GM12878 (cell line): Measurements from ENCODE around the gene IRF1. TPM values are rescaled to one million over a fixed set of nuclear protein-coding genes. Genes with fewer than 3 reads are reported as not detected.

Experiments used
- ATAC-seq: fragments of 200-7000 bp; cut with Tn5 transposase; 3 replicates; pipeline ENCODE4 v1.9.1; 2020; ENCODE audit warnings: mild to moderate bottlenecking, moderate library complexity
- BruUV-seq: library from RNA; stranded (reverse); fragments of 400-500 nt; replicated peaks from 2 replicates; lab custom pipeline; 2021; lab: Mats Ljungman, UMichigan
- CTCF ChIA-PET: fragments of 300-600 bp; sonication (Branson Sonifier 250); formaldehyde crosslinking; extraction: SDS; loops from one replicate; lab custom pipeline; 2021; ENCODE audit warnings: inconsistent platforms; lab: Yijun Ruan, JAX
- POLR2A ChIA-PET: fragments of 350-600 bp; formaldehyde crosslinking; extraction: SDS; loops from one replicate; lab custom pipeline; 2021; ENCODE audit warnings: inconsistent platforms; lab: Charles Lee
- RAD21 ChIA-PET: fragments of 300-600 bp; sonication (Branson Sonifier 250); formaldehyde crosslinking; loops from one replicate; lab custom pipeline; 2023; ENCODE audit warnings: antibody characterized with exemption; ENCODE audit not compliant: unreplicated experiment; lab: Charles Lee
- SMC1A ChIA-PET: fragments of 300-600 bp; sonication (Branson Sonifier 250); formaldehyde crosslinking; loops from one replicate; lab custom pipeline; 2023; ENCODE audit not compliant: unreplicated experiment, uncharacterized antibody; lab: Charles Lee
- DNase-seq: peaks from one replicate; pipeline ENCODE4 v3.0.0-alpha.2; 2011; ENCODE audit warnings: low read depth, low spot score
- FAIRE-seq: peaks from 3 replicates; lab custom pipeline; 2011; peaks lifted over from hg19 to GRCh38; lab: Jason Lieb, UNC
- H2AFZ ChIP-seq: 2 replicates; pipeline ENCODE4 v1.6.0; 2011; ENCODE audit warnings: low read depth, low read length, control low read depth; ENCODE audit not compliant: control insufficient read depth
- H3K27ac ChIP-seq: 2 replicates; pipeline ENCODE4 v1.5.1; 2011; ENCODE audit warnings: control low read depth; ENCODE audit not compliant: control insufficient read depth, insufficient read depth
- H3K27me3 ChIP-seq, 2 experiments: replicated peaks in 1 of 2; 2 replicates each; pipeline versions ENCODE4 v1.6.0 to v1.6.1; 2011; ENCODE audit warnings: low read length in 1 of 2; ENCODE audit not compliant: control insufficient read depth in 2 of 2, insufficient read depth in 2 of 2
- H3K36me3 ChIP-seq, 2 experiments: 2 replicates each; pipeline ENCODE4 v1.5.1; 2011; ENCODE audit warnings: low read length in 1 of 2; ENCODE audit not compliant: control insufficient read depth in 2 of 2, insufficient read depth in 2 of 2
- H3K4me1 ChIP-seq: 2 replicates; pipeline ENCODE4 v1.6.1; 2011; ENCODE audit warnings: mild to moderate bottlenecking, low read length, moderate library complexity, mixed read lengths; ENCODE audit not compliant: control insufficient read depth, insufficient read depth
- H3K4me2 ChIP-seq: 2 replicates; pipeline ENCODE4 v1.6.0; 2011; ENCODE audit warnings: control low read depth; ENCODE audit not compliant: control insufficient read depth, insufficient read depth
- H3K4me3 ChIP-seq: fragments of 200-600 bp; sonication (generic); 2 replicates; pipeline ENCODE4 v1.5.1; 2016
- H3K79me2 ChIP-seq: 2 replicates; pipeline ENCODE4 v1.6.0; 2011; ENCODE audit warnings: low read length; ENCODE audit not compliant: control insufficient read depth, insufficient read depth
- H3K9ac ChIP-seq: 2 replicates; pipeline ENCODE4 v1.8.0; 2011; ENCODE audit warnings: low read length, control low read depth, mixed read lengths; ENCODE audit not compliant: control insufficient read depth, insufficient read depth
- H3K9me3 ChIP-seq: replicated peaks from 3 replicates; pipeline ENCODE4 v1.5.1; 2011; ENCODE audit warnings: mild to moderate bottlenecking, low read length; ENCODE audit not compliant: control insufficient read depth, insufficient read depth
- H4K20me1 ChIP-seq: 2 replicates; pipeline ENCODE4 v1.6.0; 2011; ENCODE audit not compliant: control insufficient read depth, insufficient read depth
- ATF2 ChIP-seq: IDR thresholded peaks from 2 replicates; pipeline ENCODE4 v1.6.1; 2012; ENCODE audit warnings: low read length, inconsistent platforms
- CEBPB ChIP-seq, 2 experiments: fragments of 150-350 bp in 1 of 2; IDR thresholded peaks; 2 replicates each; pipeline ENCODE4 v1.6.1; 2012 to 2014; ENCODE audit warnings: low read depth in 2 of 2, low read length in 2 of 2, borderline replicate concordance in 1 of 2, inconsistent platforms in 1 of 2
- IRF5 ChIP-seq: fragments of 450-650 bp; IDR thresholded peaks from 2 replicates; pipeline ENCODE4 v1.6.1; 2017; ENCODE audit warnings: borderline replicate concordance
- MYB ChIP-seq: fragments of 150-350 bp; IDR thresholded peaks from 2 replicates; pipeline ENCODE4 v1.6.1; 2014; ENCODE audit warnings: mild to moderate bottlenecking, low read depth, low read length, borderline replicate concordance
- MYC ChIP-seq: IDR thresholded peaks from 2 replicates; pipeline ENCODE4 v1.6.1; 2011; ENCODE audit warnings: mild to moderate bottlenecking, low read length, moderate library complexity, inconsistent platforms; ENCODE audit not compliant: insufficient read depth, insufficient replicate concordance, insufficient read length, severe bottlenecking
- NFXL1 ChIP-seq: fragments of 450-650 bp; IDR thresholded peaks from 2 replicates; pipeline ENCODE4 v1.6.1; 2017; ENCODE audit warnings: antibody characterized with exemption, mild to moderate bottlenecking, borderline replicate concordance
- POLR2AphosphoS5 ChIP-seq: IDR thresholded peaks from 2 replicates; pipeline ENCODE4 v1.6.1; 2011; ENCODE audit warnings: mild to moderate bottlenecking, low read length, inconsistent platforms
- RAD21 ChIP-seq: IDR thresholded peaks from 2 replicates; pipeline ENCODE4 v1.6.1; 2011; ENCODE audit warnings: mild to moderate bottlenecking, low read depth, low read length, moderate library complexity; ENCODE audit not compliant: insufficient read depth
- RFX5 ChIP-seq: IDR thresholded peaks from 2 replicates; pipeline ENCODE4 v1.6.1; 2011; ENCODE audit warnings: low read depth, low read length, improper control_type of control experiment
- RUNX3 ChIP-seq: IDR thresholded peaks from 2 replicates; pipeline ENCODE4 v1.6.1; 2012; ENCODE audit warnings: low read length, inconsistent platforms
- SMARCA5 ChIP-seq: fragments of 450-650 bp; IDR thresholded peaks from 2 replicates; pipeline ENCODE4 v1.6.1; 2017; ENCODE audit warnings: mild to moderate bottlenecking
- STAT3 ChIP-seq: IDR thresholded peaks from 2 replicates; pipeline ENCODE4 v1.6.1; 2011; ENCODE audit warnings: low read depth, low read length, improper control_type of control experiment
- YBX1 ChIP-seq: fragments of 450-650 bp; IDR thresholded peaks from 2 replicates; pipeline ENCODE4 v1.6.1; 2016; ENCODE audit warnings: antibody characterized with exemption
- YY1 ChIP-seq: IDR thresholded peaks from 2 replicates; pipeline ENCODE4 v1.6.1; 2011; ENCODE audit warnings: low read depth, mild to moderate bottlenecking, low read length
- ZZZ3 ChIP-seq: IDR thresholded peaks from 2 replicates; pipeline ENCODE4 v1.6.1; 2011; ENCODE audit warnings: low read depth; ENCODE audit not compliant: control insufficient read depth, insufficient read length
- WGBS: methylation state at CpG from one replicate; pipeline ENCODE4 v1.1.6; 2016; ENCODE audit warnings: low lambda C conversion rate; ENCODE audit not compliant: insufficient replicate concordance, insufficient coverage; ENCODE audit errors: missing lambda C conversion rate; 5-methylcytosine and 5-hydroxymethylcytosine counted together
- in situ Hi-C: fragments of 300-500 bp; cut with MboI; formaldehyde crosslinking; loops from 9 replicates; pipeline ENCODE4 v1.14.3; 2018; ENCODE audit warnings: mixed read lengths
- intact Hi-C: fragments of 100-400 bp; cut with micrococcal nuclease; formaldehyde crosslinking; loops from one replicate; pipeline ENCODE4 v1.14.2; 2022; ENCODE audit not compliant: unreplicated experiment
- polyA plus RNA-seq, 11 experiments: library from polyadenylated mRNA; depleted of rRNA in 4 of 11; unstranded in 6 of 11; stranded (reverse) in 5 of 11; fragments of >200 nt; fragmentation: Nextera tagmentation in 4 of 11; fragmentation: Illumina TruSeq in 1 of 11; extraction: Ambion mirVana in 4 of 11; extraction: Trizol in 1 of 11; gene quantifications; 1 replicate in 1 of 11; 2 replicates in 10 of 11; pipeline versions ENCODE4 v1.2.1 to v1.2.3, GENCODE V29; 2011 to 2016; ENCODE audit warnings: inconsistent platforms in 2 of 11, missing spikeins in 2 of 11, low read depth in 1 of 11
- total RNA-seq, 4 experiments: library from RNA; depleted of rRNA in 3 of 4; stranded (reverse); fragments of >200 nt in 3 of 4; fragmentation: Illumina TruSeq in 1 of 4; extraction: Trizol in 1 of 4; gene quantifications; 2 replicates each; pipeline versions ENCODE4 v1.2.1 to v1.2.3, GENCODE V29; 2013 to 2021
- TF ChIP-seq, protein P1 (sequence below): fragments of 450-650 bp; IDR thresholded peaks from 2 replicates; pipeline ENCODE4 v1.6.1; 2017; ENCODE audit warnings: mild to moderate bottlenecking, low read depth, inconsistent platforms; ENCODE audit not compliant: poor library complexity, severe bottlenecking
- TF ChIP-seq, protein P2 (sequence below): IDR thresholded peaks from 2 replicates; pipeline ENCODE4 v1.6.1; 2012; ENCODE audit warnings: low read depth, low read length, improper control_type of control experiment

IRF1 gene
- total and polyA plus RNA-seq, 10 of the 15 experiments (the other 5 are each of a cell fraction or from before 2014, with no cell fraction given), result 6.9 to 68.0 (median 49.6) TPM

GRCh38 chr5:132506094-132506692 is 15.6 kb upstream of the IRF1 start:
- Histone ChIP-seq H3K27ac (no peak overlapping the region), H3K36me3 (no peaks in the 10 kb centered on the region), H3K4me2 (no peak overlapping the region; the same call in none of the 2 replicates), H3K4me3 (no peak overlapping the region), H3K9me3 (peaks cover 9% of the 10 kb centered on the region; the same call in 2 of the 3 replicates), H4K20me1 (no peaks in the 10 kb centered on the region), H3K27me3 (no peaks in the 10 kb centered on the region), H2AFZ (peak overlapping the region; percentile 62), H3K9ac (no peak overlapping the region), H3K4me1 (peaks cover 14% of the 10 kb centered on the region), H3K79me2 (no peaks in the 10 kb centered on the region)
- DNase-seq (no peak), FAIRE-seq (peak; percentile 95), ATAC-seq (peak; percentile 89)
- WGBS, result 0% methylated on average over 1 of the region's 1 CpG
- in situ Hi-C loops, result loop anchor here (10.0 kb wide), 2 partner anchors 271 to 431 kb away; partner anchors contain the start of gene CSF2
- ChIA-PET CTCF (interaction anchor here (0.6 to 13.6 kb wide), 36 partner anchors 10 to 1036 kb away, joined by 3 to 481 read pairs (median 4); partner anchors contain the start of genes IL13 and SLC22A5), SMC1A (interaction anchor here (0.7 to 13.3 kb wide), 30 partner anchors 14 to 377 kb away, joined by 3 to 340 read pairs (median 4); partner anchors contain the start of gene IRF1), POLR2A (interaction anchor here (0.8 to 3.0 kb wide), 6 partner anchors 14 to 96 kb away, joined by 3 to 11 read pairs (median 4); no protein-coding TSS in a partner anchor), RAD21 (interaction anchor here (0.5 to 12.7 kb wide), 19 partner anchors 9 to 377 kb away, joined by 3 to 279 read pairs (median 5); partner anchors contain the start of genes CCNI2, IRF1 and KIF3A)
- intact Hi-C loops, result loop anchor here (1.0 kb wide), 2 partner anchors 20 to 377 kb away; no protein-coding TSS in a partner anchor
- BruUV-seq, result no TSS peak
- 0 out of 2 replicates have a peak, but pooled peaks have one; percentile 30 for TF ChIP-seq YY1
- no peak for TF ChIP-seq MYB
- no peak for TF ChIP-seq NFXL1
- TF ChIP-seq, protein P1, sequence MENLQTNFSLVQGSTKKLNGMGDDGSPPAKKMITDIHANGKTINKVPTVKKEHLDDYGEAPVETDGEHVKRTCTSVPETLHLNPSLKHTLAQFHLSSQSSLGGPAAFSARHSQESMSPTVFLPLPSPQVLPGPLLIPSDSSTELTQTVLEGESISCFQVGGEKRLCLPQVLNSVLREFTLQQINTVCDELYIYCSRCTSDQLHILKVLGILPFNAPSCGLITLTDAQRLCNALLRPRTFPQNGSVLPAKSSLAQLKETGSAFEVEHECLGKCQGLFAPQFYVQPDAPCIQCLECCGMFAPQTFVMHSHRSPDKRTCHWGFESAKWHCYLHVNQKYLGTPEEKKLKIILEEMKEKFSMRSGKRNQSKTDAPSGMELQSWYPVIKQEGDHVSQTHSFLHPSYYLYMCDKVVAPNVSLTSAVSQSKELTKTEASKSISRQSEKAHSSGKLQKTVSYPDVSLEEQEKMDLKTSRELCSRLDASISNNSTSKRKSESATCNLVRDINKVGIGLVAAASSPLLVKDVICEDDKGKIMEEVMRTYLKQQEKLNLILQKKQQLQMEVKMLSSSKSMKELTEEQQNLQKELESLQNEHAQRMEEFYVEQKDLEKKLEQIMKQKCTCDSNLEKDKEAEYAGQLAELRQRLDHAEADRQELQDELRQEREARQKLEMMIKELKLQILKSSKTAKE, result peak; percentile 24
- no peak for TF ChIP-seq MYC
- TF ChIP-seq ATF2, result no peak
- no peak for TF ChIP-seq POLR2AphosphoS5
- TF ChIP-seq RAD21, result peak; percentile 81
- TF ChIP-seq RFX5, result no peak
- no peak for TF ChIP-seq ZZZ3
- TF ChIP-seq RUNX3, result peak; percentile 14; the same call in 1 of the 2 replicates
- peak; percentile 71 for TF ChIP-seq SMARCA5
- TF ChIP-seq YBX1, result no peak
- TF ChIP-seq IRF5, result no peak
- no peak for TF ChIP-seq STAT3
- TF ChIP-seq, protein P2, sequence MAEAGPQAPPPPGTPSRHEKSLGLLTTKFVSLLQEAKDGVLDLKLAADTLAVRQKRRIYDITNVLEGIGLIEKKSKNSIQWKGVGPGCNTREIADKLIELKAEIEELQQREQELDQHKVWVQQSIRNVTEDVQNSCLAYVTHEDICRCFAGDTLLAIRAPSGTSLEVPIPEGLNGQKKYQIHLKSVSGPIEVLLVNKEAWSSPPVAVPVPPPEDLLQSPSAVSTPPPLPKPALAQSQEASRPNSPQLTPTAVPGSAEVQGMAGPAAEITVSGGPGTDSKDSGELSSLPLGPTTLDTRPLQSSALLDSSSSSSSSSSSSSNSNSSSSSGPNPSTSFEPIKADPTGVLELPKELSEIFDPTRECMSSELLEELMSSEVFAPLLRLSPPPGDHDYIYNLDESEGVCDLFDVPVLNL, result no peak
- no peak for TF ChIP-seq CEBPB (IDR thresholded peaks at IDR 0.05; ENCODE audit: borderline replicate concordance in 1 of 2, low read depth in 2 of 2, low read length in 2 of 2)
